ENCODE results near the gene S100A12. TPM values are rescaled to one million over a fixed set of nuclear protein-coding genes. Genes with fewer than 3 reads are reported as not detected.
"Not testable (repeated sequence)": the region's sequence is repeated elsewhere in the genome, so short reads cannot be mapped to it uniquely, and the experiment has no call there.

S100A12 gene
- total RNA-seq, 2 experiments from 2014 or later, result 4.0 to 5.5 TPM

DNA sequence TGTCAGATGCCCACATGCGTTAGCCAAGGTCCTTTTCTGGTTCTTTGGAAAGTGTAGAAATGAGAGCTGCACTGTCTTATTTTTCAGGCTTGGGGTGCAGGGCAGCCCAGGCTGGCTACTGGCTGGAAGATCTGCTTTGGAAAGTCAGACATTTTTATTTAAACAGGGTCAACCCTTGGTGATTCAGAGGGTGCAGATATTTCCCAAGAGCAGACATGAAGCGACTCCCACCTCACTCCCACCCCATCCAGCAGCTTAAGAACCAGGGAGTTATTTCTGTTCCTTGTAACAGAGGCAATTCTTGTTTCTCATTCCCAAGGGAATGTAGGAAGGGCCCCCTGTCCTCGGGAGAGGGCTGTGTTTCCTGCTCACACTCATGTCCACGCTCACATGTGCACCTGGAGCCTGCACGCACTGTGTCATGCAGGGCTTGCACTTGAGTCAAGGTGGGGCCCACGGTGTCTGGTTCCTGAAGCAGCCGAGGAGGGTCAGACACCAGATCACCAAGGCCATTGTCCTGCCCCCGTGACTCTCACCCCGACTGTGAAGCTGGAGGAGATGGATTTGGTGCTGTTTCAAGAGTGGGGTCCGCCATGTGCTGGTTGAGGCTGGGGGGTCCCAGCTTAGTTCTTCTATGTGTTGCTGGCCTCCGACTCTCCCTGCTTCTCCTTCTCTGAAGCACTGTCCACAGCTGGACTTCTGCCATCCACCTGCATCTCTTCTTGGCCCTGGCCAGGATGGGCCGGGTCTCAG lies 41.9 kb upstream of the S100A12 start:
- TF ChIP-seq CTCF (IDR thresholded peaks at IDR 0.05), result no peak
- no peak overlapping the region for H3K27ac Mint-ChIP-seq
- intact Hi-C loops (cut with DNase I, micrococcal nuclease), result no loop called here
- Histone ChIP-seq H3K4me3 (ENCODE audit: low read length) (no peak overlapping the region), H3K36me3 (ENCODE audit: insufficient read depth, low read length) (no peaks in the 10 kb centered on the region), H3K4me1 (ENCODE audit: insufficient read depth, low read length) (no peaks in the 10 kb centered on the region), H3K9me3 (ENCODE audit: control insufficient read depth in 1 of 2, insufficient read depth in 1 of 2, low read length in 2 of 2) (no peaks in the 10 kb centered on the region), H3K27ac (ENCODE audit: low read depth in 1 of 2, low read length in 2 of 2) (no peak overlapping the region), H3K27me3 (ENCODE audit: control insufficient read depth in 1 of 2, insufficient read depth in 2 of 2, low read length in 2 of 2) (no peaks in the 10 kb centered on the region)
- ChIA-PET POLR2A (interaction anchor here (0.7 kb wide), 1 partner anchor 1385 kb away, joined by 3 read pairs; no protein-coding TSS in a partner anchor), CTCF (no interaction called here)
- no peak overlapping the region for H3K4me3 Mint-ChIP-seq
- no peaks in the 10 kb centered on the region for H3K4me1 Mint-ChIP-seq (ENCODE audit: low read depth)
- no peak for DNase-seq
- H3K9me3 Mint-ChIP-seq, result peaks cover 4% of the 10 kb centered on the region
- ATAC-seq (ENCODE audit: poor library complexity), result no peak
- peaks cover 51% of the 10 kb centered on the region for H3K27me3 Mint-ChIP-seq
- no peaks in the 10 kb centered on the region for H3K36me3 Mint-ChIP-seq (ENCODE audit: low read depth)

- DNase-seq, result no peak
- no peak for TF ChIP-seq CTCF (IDR thresholded peaks at IDR 0.05)
- H3K27me3 Mint-ChIP-seq, result peaks cover 51% of the 10 kb centered on the region
- Histone ChIP-seq H3K27ac (ENCODE audit: low read depth in 1 of 2, low read length in 2 of 2) (no peak within 1 kb of the TSS), H3K27me3 (ENCODE audit: control insufficient read depth in 1 of 2, insufficient read depth in 2 of 2, low read length in 2 of 2) (no peaks in the 10 kb centered on the region), H3K36me3 (ENCODE audit: insufficient read depth, low read length) (no peaks in the 10 kb centered on the region), H3K9me3 (ENCODE audit: control insufficient read depth in 1 of 2, insufficient read depth in 1 of 2, low read length in 2 of 2) (no peaks in the 10 kb centered on the region), H3K4me1 (ENCODE audit: insufficient read depth, low read length) (no peaks in the 10 kb centered on the region), H3K4me3 (ENCODE audit: low read length) (no peak within 1 kb of the TSS)
- no peak within 1 kb of the TSS for H3K4me3 Mint-ChIP-seq
- no peak within 1 kb of the TSS for H3K27ac Mint-ChIP-seq
- intact Hi-C loops (cut with DNase I, micrococcal nuclease), result no loop called here
- ChIA-PET CTCF (no interaction called here), POLR2A (no interaction called here)
- no peaks in the 10 kb centered on the region for H3K4me1 Mint-ChIP-seq (ENCODE audit: low read depth)
- ATAC-seq (ENCODE audit: poor library complexity), result no peak
- H3K36me3 Mint-ChIP-seq (ENCODE audit: low read depth), result no peaks in the 10 kb centered on the region
- H3K9me3 Mint-ChIP-seq, result peaks cover 4% of the 10 kb centered on the region
These were observed 40.6 kb upstream of the S100A12 start, which contains the start of gene S100A7A for GRCh38 chr1:153415850-153416570. Gene S100A7A, plus strand, starts transcription at chr1:153416520. Its CDS starts 1,563 bp downstream, at chr1:153418083.

GRCh38 chr1:153413961-153414360 lies 38.5 kb upstream of the S100A12 start:
- H3K9me3 Mint-ChIP-seq; H3K4me3 Mint-ChIP-seq; H3K27ac ChIP-seq (ENCODE audit: low read depth in 1 of 2, low read length in 2 of 2); CTCF ChIA-PET; H3K4me3 ChIP-seq (ENCODE audit: low read length); H3K9me3 ChIP-seq (ENCODE audit: control insufficient read depth in 1 of 2, insufficient read depth in 1 of 2, low read length in 2 of 2); ATAC-seq (ENCODE audit: poor library complexity); POLR2A ChIA-PET; DNase-seq; H3K36me3 ChIP-seq (ENCODE audit: insufficient read depth, low read length); H3K36me3 Mint-ChIP-seq (ENCODE audit: low read depth); intact Hi-C loops (cut with DNase I, micrococcal nuclease); H3K27ac Mint-ChIP-seq; H3K4me1 ChIP-seq (ENCODE audit: insufficient read depth, low read length); H3K4me1 Mint-ChIP-seq (ENCODE audit: low read depth); H3K27me3 ChIP-seq (ENCODE audit: control insufficient read depth in 1 of 2, insufficient read depth in 2 of 2, low read length in 2 of 2): not testable (repeated sequence)
- peaks cover 49% of the 10 kb centered on the region for H3K27me3 Mint-ChIP-seq

GRCh38 chr1:153407274-153407673 lies 31.9 kb upstream of the S100A12 start:
- H3K4me3 ChIP-seq (ENCODE audit: low read length); CTCF ChIA-PET; H3K9me3 ChIP-seq (ENCODE audit: control insufficient read depth in 1 of 2, insufficient read depth in 1 of 2, low read length in 2 of 2); H3K27ac Mint-ChIP-seq; H3K4me1 ChIP-seq (ENCODE audit: insufficient read depth, low read length); H3K9me3 Mint-ChIP-seq; H3K36me3 Mint-ChIP-seq (ENCODE audit: low read depth); H3K27ac ChIP-seq (ENCODE audit: low read depth in 1 of 2, low read length in 2 of 2); ATAC-seq (ENCODE audit: poor library complexity); POLR2A ChIA-PET; H3K36me3 ChIP-seq (ENCODE audit: insufficient read depth, low read length); H3K4me3 Mint-ChIP-seq; H3K4me1 Mint-ChIP-seq (ENCODE audit: low read depth); intact Hi-C loops (cut with DNase I, micrococcal nuclease): not testable (repeated sequence)
- H3K27me3 Mint-ChIP-seq, result peaks cover 33% of the 10 kb centered on the region
- peak in 3 of 14 experiments; percentile 8 to 37 (median 17) for DNase-seq
- peaks cover 0 to 11% of the 10 kb centered on the region in 2 experiments for H3K27me3 ChIP-seq (ENCODE audit: control insufficient read depth in 1 of 2, insufficient read depth in 2 of 2, low read length in 2 of 2)

GRCh38 chr1:153405825-153406599 lies 30.6 kb upstream of the S100A12 start:
- H3K9me3 Mint-ChIP-seq; H3K36me3 Mint-ChIP-seq (ENCODE audit: low read depth); CTCF ChIA-PET; POLR2A ChIA-PET; DNase-seq; H3K4me3 ChIP-seq (ENCODE audit: low read length); intact Hi-C loops (cut with DNase I, micrococcal nuclease); H3K27ac Mint-ChIP-seq; H3K4me1 ChIP-seq (ENCODE audit: insufficient read depth, low read length); H3K9me3 ChIP-seq (ENCODE audit: control insufficient read depth in 1 of 2, insufficient read depth in 1 of 2, low read length in 2 of 2); H3K27ac ChIP-seq (ENCODE audit: low read depth in 1 of 2, low read length in 2 of 2); H3K4me1 Mint-ChIP-seq (ENCODE audit: low read depth); H3K4me3 Mint-ChIP-seq; H3K36me3 ChIP-seq (ENCODE audit: insufficient read depth, low read length); ATAC-seq (ENCODE audit: poor library complexity): not testable (repeated sequence)
- peaks cover 0 to 11% of the 10 kb centered on the region in 2 experiments for H3K27me3 ChIP-seq (ENCODE audit: control insufficient read depth in 1 of 2, insufficient read depth in 2 of 2, low read length in 2 of 2)
- peaks cover 25% of the 10 kb centered on the region for H3K27me3 Mint-ChIP-seq

Measured in CD4-positive, alpha-beta T cell (primary cell).